Ascending aorta (tissue), 2 donors: ENCODE measurements around the gene NGRN. TPM values are rescaled to one million over a fixed set of nuclear protein-coding genes. Genes with fewer than 3 reads are reported as not detected.

Source experiments
- DNase-seq, 2 donors: peaks; one replicate each; pipeline ENCODE4 v3.0.0-alpha.2; 2019; ENCODE audit warnings: low spot score in 2 of 2
- H3K27ac ChIP-seq, 2 donors: fragments of 200-600 bp; sonication (generic); one replicate each; pipeline ENCODE4 v1.5.1; 2016 to 2017; ENCODE audit warnings: mild to moderate bottlenecking in 1 of 2
- H3K27me3 ChIP-seq: fragments of 200-600 bp; sonication (generic); one replicate; pipeline ENCODE4 v1.5.1; 2017
- H3K36me3 ChIP-seq, 2 donors: fragments of 200-600 bp; sonication (generic); one replicate each; pipeline ENCODE4 v1.5.1; 2016
- H3K4me1 ChIP-seq, 2 donors: fragments of 200-600 bp; sonication (generic); one replicate each; pipeline ENCODE4 v1.5.1; 2016 to 2017; ENCODE audit warnings: mild to moderate bottlenecking in 1 of 2
- H3K4me3 ChIP-seq, 2 donors: fragments of 200-600 bp; sonication (generic); one replicate each; pipeline ENCODE4 v1.5.1; 2016 to 2017; ENCODE audit warnings: mild to moderate bottlenecking in 1 of 2
- H3K9me3 ChIP-seq, 2 donors: fragments of 200-600 bp; sonication (generic); one replicate each; pipeline ENCODE4 v1.5.1; 2016
- CTCF ChIP-seq, 3 experiments: fragments of 200-600 bp in 2 of 3; fragments of 450-650 bp in 1 of 3; sonication (generic) in 2 of 3; IDR thresholded peaks; one replicate each; pipeline ENCODE4 v1.5.1; 2016 to 2019; ENCODE audit warnings: antibody characterized with exemption in 3 of 3, mild to moderate bottlenecking in 1 of 3, moderate library complexity in 1 of 3
- intact Hi-C: fragments of 100-400 bp; cut with DNase I; formaldehyde crosslinking; loops from one replicate; pipeline ENCODE4 v1.15.1; 2023
- total RNA-seq: library from RNA; depleted of rRNA; stranded (reverse); fragments of >200 nt; gene quantifications from one replicate; pipeline ENCODE4 v1.1.0, GENCODE V29; 2016

The NGRN gene
- total RNA-seq, 1 donor from 2014 or later, result 58.0 TPM

DNA sequence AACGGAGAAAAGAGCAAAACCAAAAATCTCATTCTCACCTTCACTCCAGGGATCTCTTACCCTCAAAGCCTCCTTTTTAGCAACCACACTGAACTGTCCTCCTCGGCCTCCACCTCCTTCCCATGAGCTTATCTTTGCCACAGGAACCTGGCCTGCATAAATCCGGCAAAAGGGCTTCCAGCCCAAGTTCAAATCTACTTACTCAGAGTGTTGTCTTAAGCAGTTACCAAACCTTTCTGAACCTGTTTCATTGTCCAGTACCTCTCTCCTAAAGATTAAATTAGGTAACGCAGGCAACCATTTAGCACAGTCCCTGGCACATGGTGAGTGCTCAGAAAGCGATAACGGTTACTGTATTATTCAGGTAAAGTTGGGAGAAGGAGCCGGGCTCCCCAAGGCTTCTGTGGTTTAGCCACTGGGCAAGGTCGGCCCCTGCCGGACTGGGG is 32.5 kb upstream of the NGRN start:
- Histone ChIP-seq H3K4me1 (peaks cover 0 to 22% of the 10 kb centered on the region in 2 donors), H3K27ac (peak overlapping the region; percentile 95 to 96), H3K4me3 (peak overlapping the region; percentile 91 to 92), H3K36me3 (peaks cover 24 to 46% of the 10 kb centered on the region in 2 donors), H3K27me3 (no peaks in the 10 kb centered on the region), H3K9me3 (no peaks in the 10 kb centered on the region)
- no peak for DNase-seq
- peak in 2 of 3 experiments; percentile 37 to 40 for TF ChIP-seq CTCF (IDR thresholded peaks at IDR 0.05)
- intact Hi-C loops, result loop anchor here (1.0 to 10.0 kb wide), 4 partner anchors 131 to 568 kb away; partner anchors contain the start of genes IDH2 and ZNF710

- peaks cover 20 to 46% of the 10 kb centered on the region in 2 donors for H3K36me3 ChIP-seq
- H3K4me1 ChIP-seq, result peaks cover 0 to 22% of the 10 kb centered on the region in 2 donors
- H3K4me3 ChIP-seq, result peak within 1 kb of the TSS; percentile 91 to 92
- TF ChIP-seq CTCF (IDR thresholded peaks at IDR 0.05), result peak in 1 of 3 experiments; percentile 32
- peak within 1 kb of the TSS; percentile 95 to 96 for H3K27ac ChIP-seq
- intact Hi-C loops, result loop anchor here (1.0 to 10.0 kb wide), 7 partner anchors 16 to 569 kb away; partner anchors contain the start of genes IDH2, NGRN, TTLL13 and ZNF710
- H3K9me3 ChIP-seq, result no peaks in the 10 kb centered on the region
- H3K27me3 ChIP-seq, result no peaks in the 10 kb centered on the region
- DNase-seq, result peak; percentile 91 to 98
These were observed 31.9 kb upstream of the NGRN start, which contains the start of gene CIB1 for GRCh38 chr15:90233387-90234095. Gene CIB1 (minus strand): TSS chr15:90233941. CDS start chr15:90233885, 56 bp downstream.

- intact Hi-C loops, result loop anchor here (1.0 to 10.0 kb wide), 5 partner anchors 15 to 570 kb away; partner anchors contain the start of genes NGRN, TTLL13 and ZNF710
These were observed 31.1 kb upstream of the NGRN start, which contains the start of gene GDPGP1 for GRCh38 chr15:90234096-90234988. Gene GDPGP1 (plus strand): TSS chr15:90234209. CDS start chr15:90240909, 6,700 bp downstream.

GRCh38 chr15:90239371-90239770 is 26.1 kb upstream of the NGRN start:
- Histone ChIP-seq H3K36me3 (peaks cover 9 to 43% of the 10 kb centered on the region in 2 donors), H3K27me3 (no peaks in the 10 kb centered on the region), H3K4me3 (no peak overlapping the region), H3K27ac (no peak overlapping the region), H3K4me1 (no peaks in the 10 kb centered on the region), H3K9me3 (no peaks in the 10 kb centered on the region)
- intact Hi-C loops, result loop anchor here (10.0 kb wide), 2 partner anchors 235 to 575 kb away; partner anchors contain the start of gene ZNF710
- no peak for TF ChIP-seq CTCF (IDR thresholded peaks at IDR 0.05)
- no peak for DNase-seq

More at GRCh38 chr15:90234096-90234988, 31.1 kb upstream of the NGRN start, which contains the start of gene GDPGP1:
- no peaks in the 10 kb centered on the region for H3K9me3 ChIP-seq
- no peaks in the 10 kb centered on the region for H3K27me3 ChIP-seq
- no peak for DNase-seq
- peaks cover 0 to 22% of the 10 kb centered on the region in 2 donors for H3K4me1 ChIP-seq
- peak within 1 kb of the TSS; percentile 95 to 96 for H3K27ac ChIP-seq
- no peak for TF ChIP-seq CTCF (IDR thresholded peaks at IDR 0.05)
- peak within 1 kb of the TSS; percentile 91 to 92 for H3K4me3 ChIP-seq
- peaks cover 15 to 44% of the 10 kb centered on the region in 2 donors for H3K36me3 ChIP-seq

GRCh38 chr15:90240856-90241255 is 24.6 kb upstream of the NGRN start:
- Histone ChIP-seq H3K4me1 (no peaks in the 10 kb centered on the region), H3K36me3 (peaks cover 9 to 43% of the 10 kb centered on the region in 2 donors), H3K27me3 (no peaks in the 10 kb centered on the region), H3K4me3 (no peak overlapping the region), H3K9me3 (no peaks in the 10 kb centered on the region), H3K27ac (no peak overlapping the region)
- TF ChIP-seq CTCF (IDR thresholded peaks at IDR 0.05), result no peak
- DNase-seq, result no peak
- intact Hi-C loops, result no loop called here
